GDM1 (cell line): Measurements from ENCODE around the gene PCDHB12.
"Not testable (repeated sequence)": the region's sequence is repeated elsewhere in the genome, so short reads cannot be mapped to it uniquely, and the experiment has no call there.

Experiments
- DNase-seq: peaks from one replicate; lab custom pipeline; 2025; lab: John Stamatoyannopoulos, UW

The PCDHB12 gene

DNA sequence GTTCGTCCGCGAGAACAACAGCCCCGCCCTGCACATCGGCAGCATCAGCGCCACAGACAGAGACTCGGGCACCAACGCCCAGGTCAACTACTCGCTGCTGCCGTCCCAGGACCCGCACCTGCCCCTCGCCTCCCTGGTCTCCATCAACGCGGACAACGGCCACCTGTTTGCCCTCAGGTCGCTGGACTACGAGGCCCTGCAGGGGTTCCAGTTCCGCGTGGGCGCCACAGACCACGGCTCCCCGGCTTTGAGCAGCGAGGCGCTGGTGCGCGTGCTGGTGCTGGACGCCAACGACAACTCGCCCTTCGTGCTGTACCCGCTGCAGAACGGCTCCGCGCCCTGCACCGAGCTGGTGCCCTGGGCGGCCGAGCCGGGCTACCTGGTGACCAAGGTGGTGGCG lies 1.8 kb downstream of the PCDHB12 start:
- not testable (repeated sequence) for DNase-seq

DNA sequence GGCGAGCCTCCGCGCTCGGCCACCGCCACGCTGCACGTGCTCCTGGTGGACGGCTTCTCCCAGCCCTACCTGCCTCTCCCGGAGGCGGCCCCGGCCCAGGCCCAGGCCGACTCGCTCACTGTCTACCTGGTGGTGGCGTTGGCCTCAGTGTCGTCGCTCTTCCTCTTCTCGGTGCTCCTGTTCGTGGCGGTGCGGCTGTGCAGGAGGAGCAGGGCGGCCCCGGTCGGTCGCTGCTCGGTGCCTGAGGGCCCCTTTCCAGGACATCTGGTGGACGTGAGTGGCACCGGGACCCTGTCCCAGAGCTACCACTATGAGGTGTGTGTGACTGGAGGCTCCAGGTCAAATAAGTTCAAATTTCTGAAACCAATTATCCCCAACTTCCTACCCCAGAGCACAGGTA lies 2.3 kb downstream of the PCDHB12 start:
- not testable (repeated sequence) for DNase-seq

DNA sequence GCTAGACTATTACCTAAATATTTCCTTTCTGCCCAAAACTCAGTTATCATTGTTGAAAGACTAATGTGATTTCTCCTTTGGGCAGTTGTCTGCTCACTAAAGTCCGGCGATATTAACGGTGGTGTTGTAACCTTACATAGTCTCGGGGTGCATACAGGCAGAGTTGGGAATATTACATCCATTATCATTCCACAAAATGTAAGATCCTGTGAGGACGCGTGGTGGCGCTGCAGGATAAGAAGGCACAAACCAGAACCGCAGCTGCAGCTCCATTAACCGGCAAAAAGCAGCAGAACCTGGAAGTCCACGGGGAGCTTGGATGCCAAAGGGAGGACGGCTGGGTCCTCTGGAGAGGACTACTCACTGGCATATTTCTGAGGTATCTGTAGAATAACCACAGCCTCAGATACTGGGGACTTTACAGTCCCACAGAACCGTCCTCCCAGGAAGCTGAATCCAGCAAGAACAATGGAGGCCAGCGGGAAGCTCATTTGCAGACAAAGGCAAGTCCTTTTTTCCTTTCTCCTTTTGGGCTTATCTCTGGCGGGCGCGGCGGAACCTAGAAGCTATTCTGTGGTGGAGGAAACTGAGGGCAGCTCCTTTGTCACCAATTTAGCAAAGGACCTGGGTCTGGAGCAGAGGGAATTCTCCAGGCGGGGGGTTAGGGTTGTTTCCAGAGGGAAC lies 5.3 kb downstream of the PCDHB12 start, which contains the start of gene PCDHB13:
TSS of gene PCDHB13 (plus strand) at position 264 of the 684 bp plus-strand sequence. CDS start at position 469, 205 bp downstream.
- not testable (repeated sequence) for DNase-seq

GRCh38 chr5:141214583-141214982 lies 6.1 kb downstream of the PCDHB12 start:
- DNase-seq = not testable (repeated sequence)

GRCh38 chr5:141215504-141215903 lies 7.0 kb downstream of the PCDHB12 start:
- not testable (repeated sequence) for DNase-seq

- not testable (repeated sequence) for DNase-seq
These were observed 7.5 kb downstream of the PCDHB12 start for GRCh38 chr5:141216035-141216434.

DNA sequence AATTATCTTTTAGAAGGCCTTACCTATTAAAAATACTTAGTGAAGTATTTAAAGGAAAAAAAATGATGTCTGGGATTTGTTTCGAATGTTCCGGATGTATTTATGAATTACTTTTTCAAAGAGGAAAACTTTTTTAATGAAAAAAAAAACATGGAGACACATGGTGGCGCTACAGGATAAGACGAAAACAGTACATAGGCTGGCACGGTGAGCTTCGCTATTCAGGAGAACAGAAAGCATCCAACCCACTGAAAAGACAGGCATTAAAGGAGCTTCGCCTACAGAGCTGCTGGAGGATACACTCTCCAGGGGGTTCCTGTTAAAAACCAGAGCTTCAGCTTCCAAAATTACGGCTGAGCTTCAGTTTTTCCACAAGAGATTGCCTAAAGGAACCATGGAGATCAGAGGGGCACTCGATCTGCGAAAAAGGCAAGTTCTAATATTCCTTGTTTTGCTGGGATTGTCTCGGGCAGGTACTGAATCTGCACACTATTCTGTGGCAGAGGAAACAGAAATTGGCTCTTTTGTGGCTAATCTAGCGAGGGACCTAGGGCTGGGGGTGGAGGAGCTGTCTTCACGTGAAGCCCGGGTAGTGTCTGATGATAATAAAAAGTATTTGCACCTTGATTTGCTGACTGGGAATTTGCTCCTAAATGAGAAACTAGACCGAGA lies 14.7 kb downstream of the PCDHB12 start, which contains the start of gene PCDHB14:
TSS of gene PCDHB14 (plus strand) at position 232 of the 672 bp plus-strand sequence. CDS start at position 395, 163 bp downstream.
- peak; percentile 6 for DNase-seq

DNA sequence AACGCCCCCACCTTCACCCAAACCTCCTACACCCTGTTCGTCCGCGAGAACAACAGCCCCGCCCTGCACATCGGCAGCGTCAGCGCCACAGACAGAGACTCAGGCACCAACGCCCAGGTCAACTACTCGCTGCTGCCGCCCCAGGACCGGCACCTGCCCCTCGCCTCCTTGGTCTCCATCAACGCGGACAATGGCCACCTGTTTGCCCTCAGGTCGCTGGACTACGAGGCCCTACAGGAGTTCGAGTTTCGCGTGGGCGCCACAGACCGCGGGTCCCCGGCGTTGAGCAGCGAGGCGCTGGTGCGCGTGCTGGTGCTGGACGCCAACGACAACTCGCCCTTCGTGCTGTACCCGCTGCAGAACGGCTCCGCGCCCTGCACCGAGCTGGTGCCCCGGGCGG lies 16.3 kb downstream of the PCDHB12 start:
- DNase-seq = not testable (repeated sequence)

DNA sequence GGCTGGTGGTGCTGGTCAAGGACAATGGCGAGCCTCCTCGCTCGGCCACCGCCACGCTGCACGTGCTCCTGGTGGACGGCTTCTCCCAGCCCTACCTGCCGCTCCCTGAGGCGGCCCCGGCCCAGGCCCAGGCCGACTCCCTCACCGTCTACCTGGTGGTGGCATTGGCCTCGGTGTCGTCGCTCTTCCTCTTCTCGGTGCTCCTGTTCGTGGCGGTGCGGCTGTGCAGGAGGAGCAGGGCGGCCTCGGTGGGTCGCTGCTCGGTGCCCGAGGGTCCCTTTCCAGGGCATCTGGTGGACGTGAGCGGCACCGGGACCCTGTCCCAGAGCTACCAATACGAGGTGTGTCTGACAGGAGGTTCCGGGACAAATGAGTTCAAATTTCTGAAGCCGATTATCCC lies 16.9 kb downstream of the PCDHB12 start:
- DNase-seq = not testable (repeated sequence)

DNA sequence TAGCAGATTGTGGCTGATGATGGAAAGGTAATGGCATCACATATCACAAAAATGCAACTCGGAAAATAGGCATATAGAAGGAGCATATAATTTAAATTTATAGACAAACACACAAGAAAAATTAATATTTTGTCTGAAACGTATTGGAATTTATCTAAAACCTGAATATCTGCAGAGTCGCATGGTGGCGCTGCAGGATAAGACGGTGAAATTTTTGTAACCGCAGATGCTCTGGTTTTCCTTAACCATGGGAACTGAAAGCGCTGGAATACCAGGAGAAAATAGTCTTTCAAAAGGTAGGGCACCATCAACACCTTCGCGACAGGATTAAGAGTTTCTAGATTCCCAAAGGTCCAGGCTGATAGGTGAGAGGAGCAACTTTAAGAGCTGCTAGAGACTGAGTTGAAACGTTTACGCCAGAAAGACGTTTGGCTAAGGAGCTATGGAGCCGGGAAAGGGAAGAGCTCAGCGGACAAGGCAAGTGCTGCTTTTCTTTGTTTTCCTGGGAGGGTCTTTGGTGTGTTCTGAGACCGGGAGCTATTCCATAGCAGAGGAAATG lies 25.7 kb downstream of the PCDHB12 start:
- no peak for DNase-seq

DNA sequence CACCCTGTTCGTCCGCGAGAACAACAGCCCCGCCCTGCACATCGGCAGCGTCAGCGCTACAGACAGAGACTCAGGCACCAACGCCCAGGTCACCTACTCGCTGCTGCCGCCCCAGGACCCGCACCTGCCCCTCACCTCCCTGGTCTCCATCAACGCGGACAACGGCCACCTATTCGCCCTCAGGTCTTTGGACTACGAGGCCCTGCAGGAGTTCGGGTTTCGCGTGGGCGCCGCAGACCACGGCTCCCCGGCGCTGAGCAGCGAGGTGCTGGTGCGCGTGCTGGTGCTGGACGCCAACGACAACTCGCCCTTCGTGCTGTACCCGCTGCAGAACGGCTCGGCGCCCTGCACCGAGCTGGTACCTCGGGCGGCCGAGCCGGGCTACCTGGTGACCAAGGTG lies 27.4 kb downstream of the PCDHB12 start:
- DNase-seq = not testable (repeated sequence)

- DNase-seq = no peak
These were observed 28.2 kb downstream of the PCDHB12 start for GRCh38 chr5:141236516-141237313.

DNA sequence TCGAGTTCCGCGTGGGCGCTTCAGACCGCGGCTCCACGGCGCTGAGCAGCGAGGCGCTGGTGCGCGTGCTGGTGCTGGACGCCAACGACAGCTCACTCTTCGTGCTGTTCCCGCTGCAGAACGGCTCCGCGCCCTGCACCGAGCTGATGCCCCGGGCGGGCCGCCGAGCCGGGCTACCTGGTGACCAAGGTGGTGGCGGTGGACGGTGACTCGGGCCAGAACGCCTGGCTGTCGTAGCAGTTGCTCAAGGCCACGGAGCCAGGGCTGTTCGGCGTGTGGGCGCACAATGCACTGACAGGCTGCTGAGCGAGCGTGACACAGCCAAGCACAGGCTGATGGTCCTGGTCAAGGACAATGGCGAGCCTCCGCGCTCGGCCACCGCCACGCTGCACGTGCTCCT lies 33.0 kb downstream of the PCDHB12 start:
- no peak for DNase-seq

GRCh38 chr5:141245250-141245717 lies 36.8 kb downstream of the PCDHB12 start, which contains the start of gene PCDHB15:
Gene PCDHB15 (plus strand): TSS chr5:141245395. CDS start chr5:141245579, 184 bp downstream.
- no peak for DNase-seq

DNA sequence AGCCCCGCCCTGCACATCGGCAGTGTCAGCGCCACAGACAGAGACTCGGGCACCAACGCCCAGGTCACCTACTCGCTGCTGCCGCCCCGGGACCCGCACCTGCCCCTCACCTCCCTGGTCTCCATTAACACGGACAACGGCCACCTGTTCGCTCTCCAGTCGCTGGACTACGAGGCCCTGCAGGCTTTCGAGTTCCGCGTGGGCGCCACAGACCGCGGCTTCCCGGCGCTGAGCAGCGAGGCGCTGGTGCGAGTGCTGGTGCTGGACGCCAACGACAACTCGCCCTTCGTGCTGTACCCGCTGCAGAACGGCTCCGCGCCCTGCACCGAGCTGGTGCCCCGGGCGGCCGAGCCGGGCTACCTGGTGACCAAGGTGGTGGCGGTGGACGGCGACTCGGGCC lies 38.5 kb downstream of the PCDHB12 start:
- DNase-seq = not testable (repeated sequence)

GRCh38 chr5:141247434-141247833 lies 38.9 kb downstream of the PCDHB12 start:
- DNase-seq = not testable (repeated sequence)

DNA sequence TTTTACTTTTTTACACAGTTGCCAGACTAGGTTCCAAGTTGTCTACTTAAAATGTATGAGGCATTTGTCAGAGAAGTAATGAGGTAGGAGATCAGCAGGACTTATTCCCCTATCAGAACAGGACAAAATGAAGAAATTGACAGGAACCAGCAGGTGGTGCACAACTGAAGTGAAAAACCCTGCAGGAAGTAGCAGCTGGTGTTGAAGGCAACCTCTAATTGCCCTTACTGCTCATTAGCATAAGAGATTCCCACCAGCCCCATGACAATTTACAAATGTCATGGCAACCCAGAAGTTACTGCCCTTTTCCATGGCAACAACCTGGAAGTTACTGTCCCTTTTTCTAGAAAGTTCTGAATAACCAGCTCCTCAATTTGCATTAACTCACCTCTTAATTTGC lies 42.1 kb downstream of the PCDHB12 start:
- DNase-seq = no peak

DNA sequence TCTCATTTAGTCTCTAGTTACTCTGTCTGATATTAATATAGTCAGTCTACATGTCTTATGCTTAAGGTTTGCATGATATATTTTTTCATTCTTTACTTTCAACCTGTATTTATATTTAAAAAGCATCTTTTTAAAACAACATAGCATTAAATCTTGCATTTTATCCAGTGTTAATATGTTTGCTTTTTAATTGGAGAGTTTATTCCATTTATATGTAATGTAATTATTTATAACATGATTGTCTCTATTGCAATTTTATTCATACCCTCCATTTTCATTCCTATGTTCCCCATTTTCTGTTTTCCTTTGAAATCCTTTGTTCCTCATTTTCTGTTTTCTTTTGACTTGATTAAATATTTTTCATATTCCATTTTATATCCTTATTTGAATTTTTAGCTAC lies 49.9 kb downstream of the PCDHB12 start:
- DNase-seq = no peak

DNA sequence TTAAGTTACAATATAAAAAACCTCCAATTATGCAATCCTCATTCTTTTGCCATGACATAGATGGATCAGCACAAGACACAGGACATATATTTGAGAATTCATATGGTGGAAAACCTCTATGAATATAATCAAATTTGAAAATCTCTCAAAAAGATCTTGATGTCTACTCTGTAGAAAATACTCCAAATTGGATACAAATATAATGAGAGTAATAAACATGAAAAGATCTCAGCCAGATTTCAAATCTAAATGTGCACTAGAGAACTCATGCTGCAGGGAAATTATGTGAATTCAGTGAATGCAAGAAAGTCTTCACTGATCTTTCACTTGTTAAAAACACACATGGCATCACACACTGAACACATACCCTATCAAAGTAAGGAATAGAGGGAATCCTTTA lies 50.4 kb downstream of the PCDHB12 start:
- DNase-seq = no peak

DNA sequence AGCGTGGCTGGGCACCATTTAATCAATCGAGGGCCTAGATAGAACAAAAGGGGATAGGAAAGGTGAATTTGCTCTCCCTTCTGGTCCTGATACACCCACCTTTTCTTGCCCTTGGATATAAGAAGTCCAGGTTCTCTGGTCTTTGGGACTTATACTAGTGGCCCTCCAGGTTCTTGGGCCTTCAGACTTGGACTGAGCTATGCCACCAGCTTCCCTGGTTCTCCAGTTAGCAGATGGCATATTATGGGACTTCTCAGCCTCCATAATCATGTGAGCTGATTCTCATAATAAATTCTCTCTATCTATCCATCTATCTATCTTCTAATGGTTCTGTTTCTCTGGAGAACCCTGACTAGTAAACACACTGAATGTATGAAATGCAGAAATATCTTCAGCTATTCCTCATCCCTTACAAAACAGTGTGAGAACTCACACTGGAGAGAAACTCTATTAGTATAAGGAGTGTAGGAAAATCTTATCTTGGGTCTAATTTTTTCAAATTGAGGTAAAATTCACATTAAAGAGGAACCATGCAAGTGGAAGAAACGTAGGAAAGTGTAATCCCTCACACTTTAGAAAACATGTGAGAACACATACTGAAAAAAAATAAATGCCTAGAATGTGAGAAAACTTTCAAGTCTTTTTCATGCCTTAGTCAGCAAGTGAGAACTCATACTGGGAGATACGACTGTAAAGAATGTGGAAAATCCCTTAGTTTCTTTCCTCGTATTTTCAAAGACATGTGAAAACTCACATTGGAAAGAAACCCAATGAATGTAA lies 52.1 kb downstream of the PCDHB12 start:
- no peak for DNase-seq

GRCh38 chr5:141261238-141261546 lies 52.7 kb downstream of the PCDHB12 start:
- DNase-seq = no peak
